Measurements from ENCODE around the gene GEMIN4. TPM values are rescaled to one million over a fixed set of nuclear protein-coding genes. Genes with fewer than 3 reads are reported as not detected.
"Not testable (repeated sequence)": the region's sequence is repeated elsewhere in the genome, so short reads cannot be mapped to it uniquely, and the experiment has no call there.

The GEMIN4 gene
- total and polyA plus RNA-seq, 4 donors: 2.8 to 7.0 (median 5.9) TPM

DNA sequence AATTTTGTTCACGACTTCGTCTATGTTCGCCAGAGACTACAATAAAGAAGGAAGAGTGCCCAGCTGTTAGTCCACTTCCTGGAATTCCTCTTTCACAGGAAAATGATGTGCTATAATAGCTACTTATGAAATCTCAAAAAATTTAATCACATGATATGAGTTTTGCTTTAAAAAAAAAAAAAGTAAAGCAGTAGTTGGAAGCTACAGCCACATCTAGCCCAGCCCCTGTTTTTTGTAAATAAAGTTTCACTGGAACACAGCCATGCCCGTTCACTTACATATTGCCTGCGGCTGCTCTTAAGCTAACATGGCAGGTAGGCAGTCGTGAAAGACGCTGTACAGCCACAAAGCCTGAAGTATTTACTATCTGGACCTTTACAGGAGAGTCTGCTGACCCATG lies 52.7 kb downstream of the GEMIN4 start:
- 51% methylated on average over 7 of the region's 7 CpGs for WGBS
- peak; percentile 59 for TF ChIP-seq YY1 (IDR thresholded peaks at IDR 0.05)
- no peak for TF ChIP-seq HNF4G (IDR thresholded peaks at IDR 0.05)
- peak in 1 of 2 donors; percentile 24 for TF ChIP-seq RXRA (IDR thresholded peaks at IDR 0.05)
- TF ChIP-seq RAD21 (IDR thresholded peaks at IDR 0.05): peak in 1 of 2 donors; percentile 35
- H3K27ac ChIP-seq (ENCODE audit: low read depth in 1 of 2, low read length in 2 of 2): peak overlapping the region; percentile 19 to 40
- H3K36me3 ChIP-seq (ENCODE audit: control insufficient read depth in 4 of 4, insufficient read depth in 3 of 4, low read depth in 1 of 4, low read length in 3 of 4): peaks cover 2 to 24% (median 15%) of the 10 kb centered on the region in 4 donors
- H3K9me3 ChIP-seq (ENCODE audit: control insufficient read depth in 4 of 4, low read length in 3 of 4): no peaks in the 10 kb centered on the region
- no peak overlapping the region for H3K4me3 ChIP-seq (ENCODE audit: low read depth in 1 of 3, low read length in 3 of 3)
- H3K27me3 ChIP-seq (ENCODE audit: control insufficient read depth in 4 of 4, insufficient read depth in 4 of 4, low read length in 3 of 4): no peaks in the 10 kb centered on the region
- peak overlapping the region; percentile 62 to 66 for H3K9ac ChIP-seq (ENCODE audit: low read depth in 1 of 2, low read length in 2 of 2)
- H3K4me1 ChIP-seq (ENCODE audit: control insufficient read depth in 4 of 4, insufficient read depth in 4 of 4, low read length in 3 of 4): peaks cover 0 to 10% (median 4%) of the 10 kb centered on the region in 4 donors
- DNase-seq (ENCODE audit: low spot score): no peak

DNA sequence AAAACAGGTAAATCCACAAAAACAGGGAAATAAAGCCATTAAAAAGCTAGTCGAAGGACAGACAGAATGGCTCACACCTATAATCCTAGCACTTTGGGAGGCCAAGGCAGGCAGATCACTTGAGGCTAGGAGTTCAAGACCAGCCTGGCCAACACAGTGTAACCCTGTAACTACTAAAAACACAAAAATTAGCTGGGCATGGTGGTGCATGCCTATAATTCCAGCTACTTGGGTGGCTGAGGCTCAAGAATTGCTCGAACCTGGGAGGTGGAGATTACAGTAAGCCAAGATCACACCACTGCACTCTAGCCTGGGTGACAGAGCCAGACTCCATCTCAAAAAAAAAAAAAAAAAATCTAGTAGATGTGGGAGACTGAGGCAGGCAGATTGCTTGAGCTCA lies 54.0 kb downstream of the GEMIN4 start:
- not testable (repeated sequence) for H3K4me3 ChIP-seq (ENCODE audit: low read depth in 1 of 3, low read length in 3 of 3); DNase-seq (ENCODE audit: low spot score); H3K27me3 ChIP-seq (ENCODE audit: control insufficient read depth in 4 of 4, insufficient read depth in 4 of 4, low read length in 3 of 4); H3K27ac ChIP-seq (ENCODE audit: low read depth in 1 of 2, low read length in 2 of 2); H3K9ac ChIP-seq (ENCODE audit: low read depth in 1 of 2, low read length in 2 of 2); H3K4me1 ChIP-seq (ENCODE audit: control insufficient read depth in 4 of 4, insufficient read depth in 4 of 4, low read length in 3 of 4); H3K9me3 ChIP-seq (ENCODE audit: control insufficient read depth in 4 of 4, low read length in 3 of 4)
- peaks cover 5 to 36% (median 14%) of the 10 kb centered on the region in 4 donors for H3K36me3 ChIP-seq (ENCODE audit: control insufficient read depth in 4 of 4, insufficient read depth in 3 of 4, low read depth in 1 of 4, low read length in 3 of 4)
- WGBS: 95% methylated on average over 2 of the region's 2 CpGs

GRCh38 chr17:697682-698081 lies 54.4 kb downstream of the GEMIN4 start:
- Histone ChIP-seq H3K9ac (ENCODE audit: low read depth in 1 of 2, low read length in 2 of 2) (no peak overlapping the region), H3K27ac (ENCODE audit: low read depth in 1 of 2, low read length in 2 of 2) (no peak overlapping the region), H3K9me3 (ENCODE audit: control insufficient read depth in 4 of 4, low read length in 3 of 4) (no peaks in the 10 kb centered on the region), H3K27me3 (ENCODE audit: control insufficient read depth in 4 of 4, insufficient read depth in 4 of 4, low read length in 3 of 4) (no peaks in the 10 kb centered on the region), H3K36me3 (ENCODE audit: control insufficient read depth in 4 of 4, insufficient read depth in 3 of 4, low read depth in 1 of 4, low read length in 3 of 4) (peaks cover 5 to 36% (median 14%) of the 10 kb centered on the region in 4 donors), H3K4me3 (ENCODE audit: low read depth in 1 of 3, low read length in 3 of 3) (no peak overlapping the region), H3K4me1 (ENCODE audit: control insufficient read depth in 4 of 4, insufficient read depth in 4 of 4, low read length in 3 of 4) (peaks cover 0 to 10% (median 4%) of the 10 kb centered on the region in 4 donors)
- TF ChIP-seq, protein P1, sequence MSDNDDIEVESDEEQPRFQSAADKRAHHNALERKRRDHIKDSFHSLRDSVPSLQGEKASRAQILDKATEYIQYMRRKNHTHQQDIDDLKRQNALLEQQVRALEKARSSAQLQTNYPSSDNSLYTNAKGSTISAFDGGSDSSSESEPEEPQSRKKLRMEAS (IDR thresholded peaks at IDR 0.05): no peak
- TF ChIP-seq, protein P2, sequence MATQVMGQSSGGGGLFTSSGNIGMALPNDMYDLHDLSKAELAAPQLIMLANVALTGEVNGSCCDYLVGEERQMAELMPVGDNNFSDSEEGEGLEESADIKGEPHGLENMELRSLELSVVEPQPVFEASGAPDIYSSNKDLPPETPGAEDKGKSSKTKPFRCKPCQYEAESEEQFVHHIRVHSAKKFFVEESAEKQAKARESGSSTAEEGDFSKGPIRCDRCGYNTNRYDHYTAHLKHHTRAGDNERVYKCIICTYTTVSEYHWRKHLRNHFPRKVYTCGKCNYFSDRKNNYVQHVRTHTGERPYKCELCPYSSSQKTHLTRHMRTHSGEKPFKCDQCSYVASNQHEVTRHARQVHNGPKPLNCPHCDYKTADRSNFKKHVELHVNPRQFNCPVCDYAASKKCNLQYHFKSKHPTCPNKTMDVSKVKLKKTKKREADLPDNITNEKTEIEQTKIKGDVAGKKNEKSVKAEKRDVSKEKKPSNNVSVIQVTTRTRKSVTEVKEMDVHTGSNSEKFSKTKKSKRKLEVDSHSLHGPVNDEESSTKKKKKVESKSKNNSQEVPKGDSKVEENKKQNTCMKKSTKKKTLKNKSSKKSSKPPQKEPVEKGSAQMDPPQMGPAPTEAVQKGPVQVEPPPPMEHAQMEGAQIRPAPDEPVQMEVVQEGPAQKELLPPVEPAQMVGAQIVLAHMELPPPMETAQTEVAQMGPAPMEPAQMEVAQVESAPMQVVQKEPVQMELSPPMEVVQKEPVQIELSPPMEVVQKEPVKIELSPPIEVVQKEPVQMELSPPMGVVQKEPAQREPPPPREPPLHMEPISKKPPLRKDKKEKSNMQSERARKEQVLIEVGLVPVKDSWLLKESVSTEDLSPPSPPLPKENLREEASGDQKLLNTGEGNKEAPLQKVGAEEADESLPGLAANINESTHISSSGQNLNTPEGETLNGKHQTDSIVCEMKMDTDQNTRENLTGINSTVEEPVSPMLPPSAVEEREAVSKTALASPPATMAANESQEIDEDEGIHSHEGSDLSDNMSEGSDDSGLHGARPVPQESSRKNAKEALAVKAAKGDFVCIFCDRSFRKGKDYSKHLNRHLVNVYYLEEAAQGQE (IDR thresholded peaks at IDR 0.05): no peak
- 98% methylated on average over 8 of the region's 8 CpGs for WGBS
- DNase-seq (ENCODE audit: low spot score): no peak

GRCh38 chr17:696369-696768 lies 55.7 kb downstream of the GEMIN4 start:
- no peak for DNase-seq (ENCODE audit: low spot score)
- H3K36me3 ChIP-seq (ENCODE audit: control insufficient read depth in 4 of 4, insufficient read depth in 3 of 4, low read depth in 1 of 4, low read length in 3 of 4): peaks cover 7 to 39% (median 14%) of the 10 kb centered on the region in 4 donors
- 69% methylated on average over 2 of the region's 2 CpGs for WGBS
- H3K27ac ChIP-seq (ENCODE audit: low read depth in 1 of 2, low read length in 2 of 2): no peak overlapping the region
- no peaks in the 10 kb centered on the region for H3K9me3 ChIP-seq (ENCODE audit: control insufficient read depth in 4 of 4, low read length in 3 of 4)
- H3K27me3 ChIP-seq (ENCODE audit: control insufficient read depth in 4 of 4, insufficient read depth in 4 of 4, low read length in 3 of 4): no peaks in the 10 kb centered on the region
- no peak overlapping the region for H3K4me3 ChIP-seq (ENCODE audit: low read depth in 1 of 3, low read length in 3 of 3)
- no peak for TF ChIP-seq GABPA (IDR thresholded peaks at IDR 0.05 in 1 of 2, conservative IDR thresholded peaks at IDR 0.05 in 1 of 2)
- no peak for TF ChIP-seq NR2F2 (IDR thresholded peaks at IDR 0.05)
- H3K4me1 ChIP-seq (ENCODE audit: control insufficient read depth in 4 of 4, insufficient read depth in 4 of 4, low read length in 3 of 4): peaks cover 0 to 10% (median 4%) of the 10 kb centered on the region in 4 donors
- no peak overlapping the region for H3K9ac ChIP-seq (ENCODE audit: low read depth in 1 of 2, low read length in 2 of 2)

Other genes starting within 250 kb of the GEMIN4 start
- 10 to 100 TPM; 10.6 to 18.2 TPM for gene VPS53, start 37.4 kb downstream of the GEMIN4 start, total RNA-seq
- gene VPS53, start 37.4 kb downstream of the GEMIN4 start, polyA plus RNA-seq: 1 to 10 TPM; 5.1 to 5.4 TPM
- 1 to 10 TPM; 1.3 to 1.7 TPM for gene TLCD3A, start 19.7 kb downstream of the GEMIN4 start, total RNA-seq
- gene TLCD3A, start 19.7 kb downstream of the GEMIN4 start, polyA plus RNA-seq: 1 to 10 TPM in 1 of 2 donors, under 1 TPM in 1; 0.57 to 2.3 TPM
- gene GLOD4, start 30.0 kb upstream of the GEMIN4 start, total RNA-seq: 10 to 100 TPM; 32.1 to 45.9 TPM
- gene GLOD4, start 30.0 kb upstream of the GEMIN4 start, polyA plus RNA-seq: 10 to 100 TPM; 26.1 to 50.5 TPM
- gene MRM3, start 30.1 kb upstream of the GEMIN4 start, total RNA-seq: 10 to 100 TPM in 1 of 2 donors, 1 to 10 TPM in 1; 8.5 to 16.9 TPM
- 10 to 100 TPM; 13.9 to 17.5 TPM for gene MRM3, start 30.1 kb upstream of the GEMIN4 start, polyA plus RNA-seq
- 1 to 10 TPM; 2.3 to 4.2 TPM for gene NXN, start 227.5 kb upstream of the GEMIN4 start, total RNA-seq
- gene NXN, start 227.5 kb upstream of the GEMIN4 start, polyA plus RNA-seq: 1 to 10 TPM; 2.5 to 4.5 TPM
- gene TIMM22, start 244.9 kb upstream of the GEMIN4 start, total RNA-seq: 1 to 10 TPM; 4.4 to 5.0 TPM
- 1 to 10 TPM; 4.4 to 4.7 TPM for gene TIMM22, start 244.9 kb upstream of the GEMIN4 start, polyA plus RNA-seq